WTC11 (cell line): ENCODE data around the gene NOTCH4. TPM values are rescaled to one million over a fixed set of nuclear protein-coding genes. Genes with fewer than 3 reads are reported as not detected.
A peak's percentile ranks its signal among the peaks of the same experiment; 100 is the strongest.

Experiments
- ATAC-seq: fragments of 200-7000 bp; cut with Tn5 transposase; 2 replicates; pipeline ENCODE4 v1.10.0; 2021; ENCODE audit warnings: mild to moderate bottlenecking, moderate library complexity
- CTCF ChIA-PET: fragments of 300-600 bp; sonication (Branson Sonifier 250); formaldehyde crosslinking; loops from one replicate; lab custom pipeline; 2021; ENCODE audit warnings: antibody characterized with exemption; lab: Charles Lee
- POLR2A ChIA-PET: fragments of 350-600 bp; sonication (Branson Sonifier 250); formaldehyde crosslinking; loops from one replicate; lab custom pipeline; 2021; ENCODE audit warnings: antibody characterized with exemption; lab: Charles Lee
- DNase-seq: peaks from one replicate; pipeline ENCODE4 v3.0.0; 2021; ENCODE audit warnings: low spot score
- H3K27ac Mint-ChIP-seq: 2 replicates; pipeline ENCODE4 v1.8.0; 2021; ENCODE audit warnings: mixed read lengths
- H3K27me3 Mint-ChIP-seq: 2 replicates; pipeline ENCODE4 v1.8.0; 2021; ENCODE audit warnings: low read depth, mild to moderate bottlenecking, moderate library complexity, mixed read lengths
- H3K36me3 Mint-ChIP-seq: 2 replicates; pipeline ENCODE4 v1.8.0; 2021; ENCODE audit warnings: mixed read lengths
- H3K4me1 Mint-ChIP-seq: 2 replicates; pipeline ENCODE4 v1.8.0; 2022; ENCODE audit warnings: mixed read lengths
- H3K4me3 Mint-ChIP-seq: 2 replicates; pipeline ENCODE4 v1.8.0; 2021; ENCODE audit warnings: mild to moderate bottlenecking, moderate library complexity, mixed read lengths
- H3K9me3 Mint-ChIP-seq: 2 replicates; pipeline ENCODE4 v1.8.0; 2021; ENCODE audit warnings: mixed read lengths
- CDX4 ChIP-seq: fragments of 250-450 bp; sonication (Bioruptor Pico); IDR thresholded peaks from 2 replicates; pipeline ENCODE4 v1.9.0; 2021; ENCODE audit warnings: moderate library complexity, mild to moderate bottlenecking, inconsistent platforms, borderline replicate concordance
- CREM ChIP-seq: sonication (generic); formaldehyde crosslinking; IDR thresholded peaks from 2 replicates; pipeline ENCODE4 v1.8.1; 2022; ENCODE audit warnings: mild to moderate bottlenecking, missing genetic modification reagents, moderate library complexity
- E2F1 ChIP-seq: sonication (generic); formaldehyde crosslinking; IDR thresholded peaks from 2 replicates; pipeline ENCODE4 v1.8.0; 2022; ENCODE audit warnings: mild to moderate bottlenecking, missing genetic modification reagents
- E2F5 ChIP-seq: sonication (generic); formaldehyde crosslinking; IDR thresholded peaks from 2 replicates; pipeline ENCODE4 v1.8.1; 2022; ENCODE audit warnings: mild to moderate bottlenecking, moderate library complexity, missing genetic modification reagents
- ELF4 ChIP-seq: sonication (generic); formaldehyde crosslinking; IDR thresholded peaks from 2 replicates; pipeline ENCODE4 v1.8.1; 2022; ENCODE audit warnings: low read depth, mild to moderate bottlenecking, moderate library complexity, missing genetic modification reagents
- FOXJ3 ChIP-seq: sonication (generic); formaldehyde crosslinking; IDR thresholded peaks from 2 replicates; pipeline ENCODE4 v1.9.0; 2021; ENCODE audit warnings: missing genetic modification reagents, mild to moderate bottlenecking, borderline replicate concordance
- FOXP1 ChIP-seq: sonication (generic); formaldehyde crosslinking; IDR thresholded peaks from 2 replicates; pipeline ENCODE4 v1.8.0; 2022; ENCODE audit warnings: missing genetic modification reagents, mild to moderate bottlenecking, moderate library complexity, borderline replicate concordance
- FOXP4 ChIP-seq: sonication (generic); formaldehyde crosslinking; IDR thresholded peaks from 2 replicates; pipeline ENCODE4 v1.8.0; 2022; ENCODE audit warnings: mild to moderate bottlenecking, missing genetic modification reagents
- GABPB1 ChIP-seq: sonication (generic); formaldehyde crosslinking; IDR thresholded peaks from 2 replicates; pipeline ENCODE4 v1.8.1; 2023; ENCODE audit warnings: mild to moderate bottlenecking, missing genetic modification reagents
- GTF2I ChIP-seq: fragments of 250-450 bp; sonication (Bioruptor Pico); conservative IDR thresholded peaks from 2 replicates; pipeline ENCODE4 v1.4.0; 2021; ENCODE audit warnings: mild to moderate bottlenecking
- HMGA2 ChIP-seq: fragments of 250-450 bp; sonication (Bioruptor Pico); IDR thresholded peaks from 2 replicates; pipeline ENCODE4 v1.4.0; 2021; ENCODE audit warnings: mild to moderate bottlenecking, moderate library complexity
- JAZF1 ChIP-seq: fragments of 250-450 bp; sonication (Bioruptor Pico); IDR thresholded peaks from 2 replicates; pipeline ENCODE4 v1.9.0; 2021; ENCODE audit warnings: moderate library complexity, mild to moderate bottlenecking, inconsistent platforms
- NFE2L1 ChIP-seq: sonication (generic); formaldehyde crosslinking; IDR thresholded peaks from 2 replicates; pipeline ENCODE4 v1.8.1; 2023; ENCODE audit warnings: missing genetic modification reagents
- PRRX2 ChIP-seq: fragments of 250-450 bp; sonication (Bioruptor Pico); IDR thresholded peaks from 2 replicates; pipeline ENCODE4 v1.8.0; 2021; ENCODE audit warnings: mild to moderate bottlenecking
- SMAD3 ChIP-seq: sonication (generic); formaldehyde crosslinking; IDR thresholded peaks from 2 replicates; pipeline ENCODE4 v1.8.0; 2022; ENCODE audit warnings: missing genetic modification reagents, mild to moderate bottlenecking, borderline replicate concordance
- SOX15 ChIP-seq: fragments of 250-450 bp; sonication (Bioruptor Pico); IDR thresholded peaks from 2 replicates; pipeline ENCODE4 v1.9.0; 2021; ENCODE audit warnings: mild to moderate bottlenecking
- SP1 ChIP-seq: sonication (generic); formaldehyde crosslinking; conservative IDR thresholded peaks from 2 replicates; pipeline ENCODE4 v1.8.1; 2022; ENCODE audit warnings: missing genetic modification reagents
- TEAD4 ChIP-seq: sonication (generic); formaldehyde crosslinking; IDR thresholded peaks from 2 replicates; pipeline ENCODE4 v1.8.0; 2022; ENCODE audit warnings: mild to moderate bottlenecking, missing genetic modification reagents
- USF1 ChIP-seq: sonication (generic); formaldehyde crosslinking; IDR thresholded peaks from 2 replicates; pipeline ENCODE4 v1.8.0; 2022; ENCODE audit warnings: mild to moderate bottlenecking, missing genetic modification reagents
- USF2 ChIP-seq: sonication (generic); formaldehyde crosslinking; IDR thresholded peaks from 2 replicates; pipeline ENCODE4 v1.8.1; 2023; ENCODE audit warnings: mild to moderate bottlenecking, missing genetic modification reagents, moderate library complexity
- ZBTB21 ChIP-seq: sonication (generic); formaldehyde crosslinking; IDR thresholded peaks from 2 replicates; pipeline ENCODE4 v1.8.1; 2023; ENCODE audit warnings: mild to moderate bottlenecking, missing genetic modification reagents, borderline replicate concordance
- ZNF121 ChIP-seq: sonication (generic); formaldehyde crosslinking; IDR thresholded peaks from 2 replicates; pipeline ENCODE4 v1.8.0; 2023; ENCODE audit warnings: missing genetic modification reagents
- ZNF263 ChIP-seq: sonication (generic); formaldehyde crosslinking; IDR thresholded peaks from 2 replicates; pipeline ENCODE4 v1.8.1; 2022; ENCODE audit warnings: low read depth, mild to moderate bottlenecking, moderate library complexity, missing genetic modification reagents
- ZNF317 ChIP-seq: sonication (generic); formaldehyde crosslinking; IDR thresholded peaks from 2 replicates; pipeline ENCODE4 v1.8.1; 2023; ENCODE audit warnings: low read depth, mild to moderate bottlenecking, moderate library complexity, missing genetic modification reagents, borderline replicate concordance
- ZNF396 ChIP-seq: fragments of 250-450 bp; sonication (Bioruptor Pico); IDR thresholded peaks from 2 replicates; pipeline ENCODE4 v1.8.0; 2021; ENCODE audit warnings: mild to moderate bottlenecking, moderate library complexity, borderline replicate concordance
- ZNF512 ChIP-seq: sonication (generic); formaldehyde crosslinking; IDR thresholded peaks from 2 replicates; pipeline ENCODE4 v1.8.1; 2022; ENCODE audit warnings: missing genetic modification reagents, borderline replicate concordance
- total RNA-seq: library from RNA; stranded (reverse); gene quantifications from 3 replicates; pipeline ENCODE4 v1.2.3, GENCODE V29; 2021
- TF ChIP-seq, protein P1 (sequence below): sonication (generic); formaldehyde crosslinking; IDR thresholded peaks from 2 replicates; pipeline ENCODE4 v1.8.1; 2023; ENCODE audit warnings: mild to moderate bottlenecking, missing genetic modification reagents, moderate library complexity

The NOTCH4 gene
- total RNA-seq, 1 experiment from 2014 or later, result 2.6 TPM

DNA sequence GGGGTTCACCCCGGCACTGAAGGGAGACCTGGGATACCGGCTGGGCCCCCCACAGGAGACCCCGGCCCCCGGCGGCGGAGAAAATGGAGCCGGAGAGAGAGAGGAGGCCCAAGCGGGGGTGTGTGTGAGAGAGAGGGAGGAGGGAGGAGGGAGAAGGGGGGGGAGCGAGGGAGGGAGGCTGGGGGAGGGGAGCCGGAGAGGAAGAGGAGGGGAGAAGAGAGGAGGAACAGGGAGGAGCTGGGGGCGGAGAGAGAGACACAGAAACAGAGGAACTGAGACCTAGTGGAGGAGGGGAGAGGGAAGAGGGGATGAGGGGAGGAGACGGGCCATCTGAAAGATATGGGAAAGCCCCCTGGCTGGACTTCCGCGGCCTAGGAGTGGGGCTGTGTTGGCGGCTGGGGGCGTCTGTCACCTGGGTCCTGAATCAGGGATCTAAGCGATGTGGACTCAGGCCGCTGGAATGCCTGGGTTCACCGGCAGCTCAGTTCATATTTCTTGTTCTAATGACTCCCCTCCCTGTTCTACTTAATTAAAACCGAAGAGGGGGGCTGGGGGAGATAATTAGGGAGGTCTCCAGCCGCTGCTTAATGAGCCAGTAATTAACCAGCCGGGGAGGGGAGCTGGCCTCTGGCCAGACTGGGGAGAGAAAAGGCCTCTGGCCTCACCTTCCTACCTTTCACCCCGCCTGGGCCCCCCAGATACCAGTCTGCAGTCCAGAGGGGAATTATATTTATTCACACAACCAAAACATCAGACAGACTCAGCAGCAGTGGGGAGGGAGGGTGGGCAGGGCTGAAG, 33.6 kb downstream of the NOTCH4 start, which contains the start of gene PBX2:
Gene PBX2, minus strand, starts transcription at position 149 of the 798 bp plus-strand sequence. CDS start 287 bp downstream, outside the sequence.
- no peaks in the 10 kb centered on the region for H3K27me3 Mint-ChIP-seq
- ATAC-seq, result peak; percentile 64
- peak within 1 kb of the TSS; percentile 88 for H3K27ac Mint-ChIP-seq
- ChIA-PET CTCF (interaction anchor here (0.6 to 1.9 kb wide), 6 partner anchors 8 to 764 kb away, joined by 3 to 11 read pairs (median 4); partner anchors contain the start of gene PRRT1), POLR2A (interaction anchor here (0.5 to 1.2 kb wide), 3 partner anchors 13 to 567 kb away, joined by 3 read pairs; partner anchors contain the start of gene ATF6B)
- peak; percentile 68 for DNase-seq
- no peaks in the 10 kb centered on the region for H3K9me3 Mint-ChIP-seq
- H3K36me3 Mint-ChIP-seq, result peaks cover 22% of the 10 kb centered on the region
- H3K4me1 Mint-ChIP-seq, result peaks cover 64% of the 10 kb centered on the region
- peak within 1 kb of the TSS; percentile 85 for H3K4me3 Mint-ChIP-seq
- TF ChIP-seq ZNF396 (CRISPR knock-in tag), result no peak
- no peak for TF ChIP-seq GTF2I (CRISPR knock-in tag)
- TF ChIP-seq FOXP1, result no peak
- no peak for TF ChIP-seq TEAD4 (CRISPR knock-in tag)
- 0 out of 2 replicates have a peak, but pooled peaks have one; percentile 31 for TF ChIP-seq NFE2L1 (CRISPR knock-in tag)
- no peak for TF ChIP-seq ZNF121 (CRISPR knock-in tag)
- no peak for TF ChIP-seq CDX4 (CRISPR knock-in tag)
- TF ChIP-seq CREM (CRISPR knock-in tag), result no peak
- no peak for TF ChIP-seq FOXP4
- peak; percentile 57 for TF ChIP-seq SP1 (CRISPR knock-in tag)
- TF ChIP-seq ZNF263 (CRISPR knock-in tag), result peak; percentile 96
- TF ChIP-seq ZBTB21 (CRISPR knock-in tag), result no peak
- TF ChIP-seq ELF4 (CRISPR knock-in tag), result no peak
- no peak for TF ChIP-seq SOX15 (CRISPR knock-in tag)
- TF ChIP-seq HMGA2 (CRISPR knock-in tag), result no peak
- no peak for TF ChIP-seq SMAD3 (CRISPR knock-in tag)
- TF ChIP-seq ZNF512 (CRISPR knock-in tag), result no peak
- TF ChIP-seq ZNF317 (CRISPR knock-in tag), result no peak
- TF ChIP-seq, protein P1, sequence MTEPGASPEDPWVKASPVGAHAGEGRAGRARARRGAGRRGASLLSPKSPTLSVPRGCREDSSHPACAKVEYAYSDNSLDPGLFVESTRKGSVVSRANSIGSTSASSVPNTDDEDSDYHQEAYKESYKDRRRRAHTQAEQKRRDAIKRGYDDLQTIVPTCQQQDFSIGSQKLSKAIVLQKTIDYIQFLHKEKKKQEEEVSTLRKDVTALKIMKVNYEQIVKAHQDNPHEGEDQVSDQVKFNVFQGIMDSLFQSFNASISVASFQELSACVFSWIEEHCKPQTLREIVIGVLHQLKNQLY (CRISPR knock-in tag), result no peak
- TF ChIP-seq PRRX2, result no peak
- TF ChIP-seq E2F1 (CRISPR knock-in tag), result no peak
- no peak for TF ChIP-seq GABPB1 (CRISPR knock-in tag)
- TF ChIP-seq E2F5, result no peak
- TF ChIP-seq FOXJ3 (CRISPR knock-in tag), result no peak
- TF ChIP-seq JAZF1 (CRISPR knock-in tag), result no peak
- TF ChIP-seq USF1 (CRISPR knock-in tag), result no peak
- TF ChIP-seq USF2, result no peak
